Lower leg skin (tissue), 3 donors: ENCODE results near the gene DGKI.

Experiments used
- CTCF ChIP-seq, 3 donors: fragments of 450-650 bp; IDR thresholded peaks; one replicate each; pipeline ENCODE4 v1.5.1; 2016; ENCODE audit warnings: antibody characterized with exemption in 3 of 3, mild to moderate bottlenecking in 3 of 3, moderate library complexity in 2 of 3
- POLR2A ChIP-seq, 2 donors: fragments of 450-650 bp; IDR thresholded peaks; one replicate each; pipeline ENCODE4 v1.6.1; 2016 to 2017; ENCODE audit warnings: antibody characterized with exemption in 2 of 2, mild to moderate bottlenecking in 1 of 2, moderate library complexity in 1 of 2

GRCh38 chr7:137535579-137535978 lies 311.2 kb downstream of the DGKI start:
- TF ChIP-seq POLR2A (IDR thresholded peaks at IDR 0.05) = no peak
- no peak for TF ChIP-seq CTCF (IDR thresholded peaks at IDR 0.05)
